Panc1 (cell line): ENCODE results near the gene KRTAP10-2.

Experiments used
- POLR2AphosphoS5 ChIP-seq: IDR thresholded peaks from 2 replicates; pipeline ENCODE4 v1.6.1; 2012; ENCODE audit warnings: mild to moderate bottlenecking, low read depth, low read length, moderate library complexity
- SIN3A ChIP-seq: IDR thresholded peaks from 2 replicates; pipeline ENCODE4 v1.6.1; 2012; ENCODE audit warnings: low read depth, mild to moderate bottlenecking, low read length, moderate library complexity, borderline replicate concordance; ENCODE audit not compliant: insufficient read depth
- TCF7L2 ChIP-seq: IDR thresholded peaks from 2 replicates; pipeline ENCODE4 v1.6.1; 2011; ENCODE audit warnings: mild to moderate bottlenecking, low read depth, low read length, inconsistent platforms
- TF ChIP-seq, protein P1 (sequence below): fragments of 450-650 bp; IDR thresholded peaks from 2 replicates; pipeline ENCODE4 v1.5.1; 2017; ENCODE audit warnings: mild to moderate bottlenecking
- TF ChIP-seq, protein P2 (sequence below), 2 experiments: IDR thresholded peaks; 2 replicates each; pipeline ENCODE4 v1.6.1; 2011 to 2012; ENCODE audit warnings: low read depth in 2 of 2, control low read depth in 1 of 2, low read length in 1 of 2, mild to moderate bottlenecking in 1 of 2, moderate library complexity in 1 of 2; ENCODE audit not compliant: insufficient read depth in 1 of 2

- TF ChIP-seq, protein P1, sequence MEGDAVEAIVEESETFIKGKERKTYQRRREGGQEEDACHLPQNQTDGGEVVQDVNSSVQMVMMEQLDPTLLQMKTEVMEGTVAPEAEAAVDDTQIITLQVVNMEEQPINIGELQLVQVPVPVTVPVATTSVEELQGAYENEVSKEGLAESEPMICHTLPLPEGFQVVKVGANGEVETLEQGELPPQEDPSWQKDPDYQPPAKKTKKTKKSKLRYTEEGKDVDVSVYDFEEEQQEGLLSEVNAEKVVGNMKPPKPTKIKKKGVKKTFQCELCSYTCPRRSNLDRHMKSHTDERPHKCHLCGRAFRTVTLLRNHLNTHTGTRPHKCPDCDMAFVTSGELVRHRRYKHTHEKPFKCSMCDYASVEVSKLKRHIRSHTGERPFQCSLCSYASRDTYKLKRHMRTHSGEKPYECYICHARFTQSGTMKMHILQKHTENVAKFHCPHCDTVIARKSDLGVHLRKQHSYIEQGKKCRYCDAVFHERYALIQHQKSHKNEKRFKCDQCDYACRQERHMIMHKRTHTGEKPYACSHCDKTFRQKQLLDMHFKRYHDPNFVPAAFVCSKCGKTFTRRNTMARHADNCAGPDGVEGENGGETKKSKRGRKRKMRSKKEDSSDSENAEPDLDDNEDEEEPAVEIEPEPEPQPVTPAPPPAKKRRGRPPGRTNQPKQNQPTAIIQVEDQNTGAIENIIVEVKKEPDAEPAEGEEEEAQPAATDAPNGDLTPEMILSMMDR = no peak
- TF ChIP-seq POLR2AphosphoS5 (no peak), TCF7L2 (no peak), SIN3A (no peak)
- TF ChIP-seq, protein P2, sequence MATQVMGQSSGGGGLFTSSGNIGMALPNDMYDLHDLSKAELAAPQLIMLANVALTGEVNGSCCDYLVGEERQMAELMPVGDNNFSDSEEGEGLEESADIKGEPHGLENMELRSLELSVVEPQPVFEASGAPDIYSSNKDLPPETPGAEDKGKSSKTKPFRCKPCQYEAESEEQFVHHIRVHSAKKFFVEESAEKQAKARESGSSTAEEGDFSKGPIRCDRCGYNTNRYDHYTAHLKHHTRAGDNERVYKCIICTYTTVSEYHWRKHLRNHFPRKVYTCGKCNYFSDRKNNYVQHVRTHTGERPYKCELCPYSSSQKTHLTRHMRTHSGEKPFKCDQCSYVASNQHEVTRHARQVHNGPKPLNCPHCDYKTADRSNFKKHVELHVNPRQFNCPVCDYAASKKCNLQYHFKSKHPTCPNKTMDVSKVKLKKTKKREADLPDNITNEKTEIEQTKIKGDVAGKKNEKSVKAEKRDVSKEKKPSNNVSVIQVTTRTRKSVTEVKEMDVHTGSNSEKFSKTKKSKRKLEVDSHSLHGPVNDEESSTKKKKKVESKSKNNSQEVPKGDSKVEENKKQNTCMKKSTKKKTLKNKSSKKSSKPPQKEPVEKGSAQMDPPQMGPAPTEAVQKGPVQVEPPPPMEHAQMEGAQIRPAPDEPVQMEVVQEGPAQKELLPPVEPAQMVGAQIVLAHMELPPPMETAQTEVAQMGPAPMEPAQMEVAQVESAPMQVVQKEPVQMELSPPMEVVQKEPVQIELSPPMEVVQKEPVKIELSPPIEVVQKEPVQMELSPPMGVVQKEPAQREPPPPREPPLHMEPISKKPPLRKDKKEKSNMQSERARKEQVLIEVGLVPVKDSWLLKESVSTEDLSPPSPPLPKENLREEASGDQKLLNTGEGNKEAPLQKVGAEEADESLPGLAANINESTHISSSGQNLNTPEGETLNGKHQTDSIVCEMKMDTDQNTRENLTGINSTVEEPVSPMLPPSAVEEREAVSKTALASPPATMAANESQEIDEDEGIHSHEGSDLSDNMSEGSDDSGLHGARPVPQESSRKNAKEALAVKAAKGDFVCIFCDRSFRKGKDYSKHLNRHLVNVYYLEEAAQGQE (IDR thresholded peaks at IDR 0.05; ENCODE audit: insufficient read depth in 1 of 2, low read depth in 2 of 2, low read length in 1 of 2) = no peak
Measured at GRCh38 chr21:44510109-44510507, 41.2 kb downstream of the KRTAP10-2 start.
